ENCODE results near the gene RNU1-4.

GRCh38 chr1:16720351-16721223 lies 19.7 kb upstream of the RNU1-4 start:
- TF ChIP-seq HNF4A (CRISPR knock-in tag; IDR thresholded peaks at IDR 0.05), result no peak
- TF ChIP-seq RELA (CRISPR knock-in tag; IDR thresholded peaks at IDR 0.05), result no peak
- no peak for TF ChIP-seq ZSCAN30 (CRISPR knock-in tag; IDR thresholded peaks at IDR 0.05)
- no peak for TF ChIP-seq HDAC1 (CRISPR knock-in tag; IDR thresholded peaks at IDR 0.05)
- no peak for TF ChIP-seq E2F1 (CRISPR knock-in tag; IDR thresholded peaks at IDR 0.05)
- no peak for TF ChIP-seq KDM5B (CRISPR knock-in tag; IDR thresholded peaks at IDR 0.05; ENCODE audit: borderline replicate concordance)
- TF ChIP-seq CCAR2 (optimal IDR thresholded peaks at IDR 0.05; ENCODE audit: low read depth, low read length), result no peak
- TF ChIP-seq ZNF331 (CRISPR knock-in tag; IDR thresholded peaks at IDR 0.05), result no peak
- TF ChIP-seq PHF5A (CRISPR knock-in tag; IDR thresholded peaks at IDR 0.05; ENCODE audit: low read depth, unreplicated experiment), result no peak
